NCI-H1694 treated with DMSO at 0.1 percent for 48 hours (cell line): ENCODE data around the gene ARMC9.
"Not testable (repeated sequence)": the region's sequence is repeated elsewhere in the genome, so short reads cannot be mapped to it uniquely, and the experiment has no call there.

Experiments used
- DNase-seq: peaks from one replicate; lab custom pipeline; 2025; lab: John Stamatoyannopoulos, UW

Gene ARMC9

GRCh38 chr2:231342061-231342711 lies 143.8 kb downstream of the ARMC9 start:
- DNase-seq, result no peak

- no peak for DNase-seq
Measured at GRCh38 chr2:231343006-231343710, 144.7 kb downstream of the ARMC9 start.

GRCh38 chr2:231343988-231344387 lies 145.6 kb downstream of the ARMC9 start:
- no peak for DNase-seq

- DNase-seq, result no peak
Measured at GRCh38 chr2:231344851-231345250, 146.4 kb downstream of the ARMC9 start.

- no peak for DNase-seq
Measured at GRCh38 chr2:231347081-231347480, 148.7 kb downstream of the ARMC9 start.

- no peak for DNase-seq
Measured at GRCh38 chr2:231347638-231348037, 149.2 kb downstream of the ARMC9 start.

GRCh38 chr2:231348173-231348572 lies 149.7 kb downstream of the ARMC9 start:
- no peak for DNase-seq

- no peak for DNase-seq
Measured at GRCh38 chr2:231348704-231349373, 150.4 kb downstream of the ARMC9 start.

GRCh38 chr2:231349374-231349735 lies 150.9 kb downstream of the ARMC9 start:
- DNase-seq, result not testable (repeated sequence)

GRCh38 chr2:231351648-231352047 lies 153.2 kb downstream of the ARMC9 start:
- DNase-seq, result no peak

GRCh38 chr2:231353469-231353868 lies 155.0 kb downstream of the ARMC9 start:
- DNase-seq, result no peak

GRCh38 chr2:231355508-231356465 lies 157.4 kb downstream of the ARMC9 start:
- DNase-seq, result no peak

GRCh38 chr2:231356466-231356844 lies 158.0 kb downstream of the ARMC9 start:
- DNase-seq, result no peak

GRCh38 chr2:231357048-231357447 lies 158.6 kb downstream of the ARMC9 start:
- DNase-seq, result no peak

- DNase-seq, result no peak
Measured at GRCh38 chr2:231357931-231358330, 159.5 kb downstream of the ARMC9 start.

- DNase-seq, result no peak
Measured at GRCh38 chr2:231359441-231359840, 161.0 kb downstream of the ARMC9 start.

GRCh38 chr2:231359948-231360347 lies 161.5 kb downstream of the ARMC9 start:
- peak; percentile 43 for DNase-seq

- peak; percentile 23 for DNase-seq
Measured at GRCh38 chr2:231360401-231360800, 162.0 kb downstream of the ARMC9 start.

GRCh38 chr2:231360881-231361371 lies 162.5 kb downstream of the ARMC9 start:
- no peak for DNase-seq

GRCh38 chr2:231361701-231362554 lies 163.5 kb downstream of the ARMC9 start:
- no peak for DNase-seq
